ENCODE results near the gene EID1.

DNA sequence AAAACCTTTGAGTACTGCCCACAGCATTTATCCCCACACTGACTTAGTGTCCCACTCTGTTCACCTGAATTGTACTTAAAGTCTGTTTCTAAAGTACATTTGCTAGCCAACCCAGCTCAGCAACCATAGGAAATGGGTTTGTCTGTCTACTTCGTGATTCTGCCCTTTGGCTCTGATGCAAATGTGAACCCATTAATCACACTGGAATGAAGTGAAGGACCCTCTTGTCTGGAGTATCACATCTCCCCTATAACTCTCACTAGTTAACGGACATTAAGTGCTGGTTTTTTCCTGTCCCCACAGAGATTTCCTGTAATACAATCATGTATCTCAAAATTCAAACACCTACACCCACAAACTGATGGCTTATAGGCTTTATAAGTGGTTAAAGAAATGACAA is 20.5 kb downstream of the EID1 start:
- TF ChIP-seq CTCF (IDR thresholded peaks at IDR 0.05) = no peak
- no peak for TF ChIP-seq E2F5 (CRISPR knock-in tag; IDR thresholded peaks at IDR 0.05)
- no peak for TF ChIP-seq TCF7 (CRISPR knock-in tag; IDR thresholded peaks at IDR 0.05; ENCODE audit: low read depth)
- TF ChIP-seq CREM (CRISPR knock-in tag; IDR thresholded peaks at IDR 0.05) = no peak
- TF ChIP-seq SMAD3 (CRISPR knock-in tag; IDR thresholded peaks at IDR 0.05; ENCODE audit: borderline replicate concordance) = no peak
- no peak for TF ChIP-seq E2F1 (CRISPR knock-in tag; IDR thresholded peaks at IDR 0.05)
- TF ChIP-seq CREB1 (CRISPR knock-in tag; IDR thresholded peaks at IDR 0.05) = no peak
- no peak for TF ChIP-seq NFYB (CRISPR knock-in tag; conservative IDR thresholded peaks at IDR 0.05; ENCODE audit: low read depth)
- no peak for TF ChIP-seq ATF2 (CRISPR knock-in tag; IDR thresholded peaks at IDR 0.05; ENCODE audit: borderline replicate concordance, low read depth)
- no peak for TF ChIP-seq FOXJ3 (CRISPR knock-in tag; IDR thresholded peaks at IDR 0.05; ENCODE audit: borderline replicate concordance)
- TF ChIP-seq, protein P1, sequence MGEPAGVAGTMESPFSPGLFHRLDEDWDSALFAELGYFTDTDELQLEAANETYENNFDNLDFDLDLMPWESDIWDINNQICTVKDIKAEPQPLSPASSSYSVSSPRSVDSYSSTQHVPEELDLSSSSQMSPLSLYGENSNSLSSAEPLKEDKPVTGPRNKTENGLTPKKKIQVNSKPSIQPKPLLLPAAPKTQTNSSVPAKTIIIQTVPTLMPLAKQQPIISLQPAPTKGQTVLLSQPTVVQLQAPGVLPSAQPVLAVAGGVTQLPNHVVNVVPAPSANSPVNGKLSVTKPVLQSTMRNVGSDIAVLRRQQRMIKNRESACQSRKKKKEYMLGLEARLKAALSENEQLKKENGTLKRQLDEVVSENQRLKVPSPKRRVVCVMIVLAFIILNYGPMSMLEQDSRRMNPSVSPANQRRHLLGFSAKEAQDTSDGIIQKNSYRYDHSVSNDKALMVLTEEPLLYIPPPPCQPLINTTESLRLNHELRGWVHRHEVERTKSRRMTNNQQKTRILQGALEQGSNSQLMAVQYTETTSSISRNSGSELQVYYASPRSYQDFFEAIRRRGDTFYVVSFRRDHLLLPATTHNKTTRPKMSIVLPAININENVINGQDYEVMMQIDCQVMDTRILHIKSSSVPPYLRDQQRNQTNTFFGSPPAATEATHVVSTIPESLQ (CRISPR knock-in tag; IDR thresholded peaks at IDR 0.05) = no peak
- no peak for TF ChIP-seq TEAD1 (CRISPR knock-in tag; IDR thresholded peaks at IDR 0.05)
- TF ChIP-seq ZNF232 (CRISPR knock-in tag; IDR thresholded peaks at IDR 0.05) = no peak
- TF ChIP-seq, protein P2, sequence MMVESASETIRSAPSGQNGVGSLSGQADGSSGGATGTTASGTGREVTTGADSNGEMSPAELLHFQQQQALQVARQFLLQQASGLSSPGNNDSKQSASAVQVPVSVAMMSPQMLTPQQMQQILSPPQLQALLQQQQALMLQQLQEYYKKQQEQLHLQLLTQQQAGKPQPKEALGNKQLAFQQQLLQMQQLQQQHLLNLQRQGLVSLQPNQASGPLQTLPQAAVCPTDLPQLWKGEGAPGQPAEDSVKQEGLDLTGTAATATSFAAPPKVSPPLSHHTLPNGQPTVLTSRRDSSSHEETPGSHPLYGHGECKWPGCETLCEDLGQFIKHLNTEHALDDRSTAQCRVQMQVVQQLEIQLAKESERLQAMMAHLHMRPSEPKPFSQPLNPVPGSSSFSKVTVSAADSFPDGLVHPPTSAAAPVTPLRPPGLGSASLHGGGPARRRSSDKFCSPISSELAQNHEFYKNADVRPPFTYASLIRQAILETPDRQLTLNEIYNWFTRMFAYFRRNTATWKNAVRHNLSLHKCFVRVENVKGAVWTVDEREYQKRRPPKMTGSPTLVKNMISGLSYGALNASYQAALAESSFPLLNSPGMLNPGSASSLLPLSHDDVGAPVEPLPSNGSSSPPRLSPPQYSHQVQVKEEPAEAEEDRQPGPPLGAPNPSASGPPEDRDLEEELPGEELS (CRISPR knock-in tag; IDR thresholded peaks at IDR 0.05) = no peak

Data from WTC11 (cell line).